Effector CD4-positive, alpha-beta T cell (primary cell): ENCODE data around the gene SLC17A9.

Experiments
- DNase-seq: peaks from one replicate; pipeline ENCODE4 v3.0.0-alpha.2; 2020

SLC17A9 gene

DNA sequence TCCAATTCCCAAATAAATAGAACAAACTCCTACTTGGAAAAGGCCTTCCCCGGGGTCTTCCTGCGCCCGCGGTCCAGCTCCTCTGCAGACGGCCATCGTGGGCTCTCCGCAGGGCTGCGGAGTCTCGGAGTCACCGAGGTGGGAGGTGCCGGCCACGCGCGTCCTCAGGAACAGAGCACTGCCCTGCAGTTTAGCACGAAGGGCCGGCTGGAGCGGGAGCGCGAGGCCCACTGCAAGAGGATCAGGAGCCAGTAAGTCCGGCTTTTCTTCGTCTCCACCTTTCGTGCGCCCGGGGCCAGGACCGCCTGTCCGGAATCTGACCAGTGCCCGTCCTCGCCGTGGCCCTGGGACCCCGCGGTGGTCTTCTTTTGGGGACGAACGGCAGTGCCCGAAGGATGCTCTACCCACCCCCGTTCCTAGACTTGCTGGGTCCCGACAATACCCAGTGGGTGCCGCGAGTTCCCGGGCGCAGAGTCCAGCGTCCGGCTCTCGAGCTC lies 52.9 kb downstream of the SLC17A9 start:
- DNase-seq = no peak

- no peak for DNase-seq
Observed at GRCh38 chr20:63005862-63006539, 53.5 kb downstream of the SLC17A9 start.

- no peak for DNase-seq
Observed at GRCh38 chr20:63006540-63007359, 54.2 kb downstream of the SLC17A9 start, which contains the start of gene BHLHE23. Gene BHLHE23, minus strand, starts transcription at chr20:63006964. Its CDS starts 190 bp downstream, at chr20:63006774.

DNA sequence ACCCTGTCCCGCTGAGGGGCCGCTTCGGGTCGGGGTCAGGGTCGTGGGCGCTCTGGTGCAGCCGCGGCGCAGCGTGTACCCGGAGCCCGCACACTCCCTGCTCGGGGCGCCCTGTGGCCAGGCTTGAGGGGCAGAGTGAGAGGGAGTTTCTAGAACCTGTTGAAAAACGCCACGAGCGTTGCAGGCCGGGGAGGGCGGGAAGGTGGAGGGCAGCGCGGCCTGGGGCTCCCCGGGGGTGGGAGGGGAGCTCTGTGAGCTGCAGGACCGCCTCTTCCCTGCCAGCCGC lies 54.8 kb downstream of the SLC17A9 start:
- no peak for DNase-seq

- DNase-seq = no peak
Observed at GRCh38 chr20:63007646-63008488, 55.4 kb downstream of the SLC17A9 start.

DNA sequence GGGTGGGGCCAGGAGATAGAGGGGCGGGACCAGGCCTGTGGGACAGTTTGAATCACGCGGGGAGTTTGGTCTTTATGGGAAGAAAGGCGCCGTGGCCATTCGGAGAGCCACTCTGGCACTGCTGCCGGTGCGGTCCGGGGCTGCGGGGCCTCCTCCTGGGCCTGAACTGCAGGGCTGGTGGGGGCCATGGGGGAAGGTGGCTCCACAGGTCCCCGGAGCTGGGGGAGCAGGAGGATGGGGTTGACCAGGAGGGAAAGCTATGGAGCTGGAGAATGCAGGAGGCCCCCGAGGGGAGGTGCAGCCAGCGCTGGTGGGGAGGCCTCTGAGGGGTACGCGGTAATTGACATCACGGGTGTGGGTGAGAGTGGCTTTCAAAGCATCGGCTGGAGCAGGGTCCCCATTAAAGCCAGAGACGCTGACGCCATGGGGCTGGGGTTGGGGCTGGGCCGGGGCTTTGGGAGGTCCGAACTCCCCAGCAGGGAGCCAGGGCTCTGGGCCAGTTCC lies 56.1 kb downstream of the SLC17A9 start:
- DNase-seq = no peak

DNA sequence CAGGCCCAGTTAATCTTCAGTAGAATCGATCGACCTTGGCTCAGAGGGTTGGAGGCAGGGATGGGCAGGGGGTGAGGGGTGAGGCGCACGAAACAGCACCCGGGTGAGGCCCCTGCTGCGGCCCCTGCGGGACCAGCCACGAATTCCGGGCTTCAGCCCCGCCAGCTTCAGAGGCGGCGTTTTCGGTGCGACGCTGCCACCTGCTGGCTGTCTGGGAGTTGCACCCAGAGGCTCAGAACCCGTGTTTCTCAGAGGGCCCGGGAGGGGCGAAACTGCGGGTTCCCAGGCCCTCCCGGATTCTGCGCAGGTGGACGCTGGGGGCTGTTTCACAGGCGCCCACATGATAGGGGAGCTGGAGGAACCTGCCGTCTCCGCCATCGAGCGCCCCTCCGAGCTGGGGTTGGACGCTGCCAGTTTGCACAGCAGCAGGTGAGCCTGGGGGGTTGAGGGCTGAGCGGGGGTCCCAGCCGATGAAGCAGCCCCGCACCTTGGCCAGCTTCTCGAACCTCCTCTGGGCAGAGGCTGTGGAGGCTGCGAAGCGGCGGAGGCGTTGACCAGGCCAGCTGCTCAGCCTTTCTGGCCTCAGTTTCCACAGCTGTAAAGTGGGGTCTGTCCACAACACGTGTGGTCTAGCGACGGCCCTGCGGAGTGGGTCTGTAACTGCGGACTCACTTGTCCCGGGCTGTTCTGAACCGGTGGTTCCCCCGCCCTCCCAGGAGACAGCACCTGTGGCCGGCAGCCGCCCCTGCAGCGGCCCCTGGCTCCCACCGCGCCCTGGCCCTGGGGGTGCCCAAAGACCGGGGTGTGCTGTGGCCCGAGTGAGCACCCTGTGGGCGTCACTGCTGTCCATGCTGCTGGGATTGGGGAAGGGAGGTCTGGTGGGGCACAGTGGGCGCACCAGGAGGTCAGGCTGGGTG lies 56.8 kb downstream of the SLC17A9 start:
- DNase-seq = peak; percentile 77

GRCh38 chr20:63009988-63010769 lies 57.7 kb downstream of the SLC17A9 start:
- peak; percentile 34 for DNase-seq

GRCh38 chr20:63011798-63012197 lies 59.3 kb downstream of the SLC17A9 start:
- DNase-seq = no peak

GRCh38 chr20:63013207-63013606 lies 60.7 kb downstream of the SLC17A9 start:
- no peak for DNase-seq

- no peak for DNase-seq
Observed at GRCh38 chr20:63014287-63014686, 61.8 kb downstream of the SLC17A9 start.

DNA sequence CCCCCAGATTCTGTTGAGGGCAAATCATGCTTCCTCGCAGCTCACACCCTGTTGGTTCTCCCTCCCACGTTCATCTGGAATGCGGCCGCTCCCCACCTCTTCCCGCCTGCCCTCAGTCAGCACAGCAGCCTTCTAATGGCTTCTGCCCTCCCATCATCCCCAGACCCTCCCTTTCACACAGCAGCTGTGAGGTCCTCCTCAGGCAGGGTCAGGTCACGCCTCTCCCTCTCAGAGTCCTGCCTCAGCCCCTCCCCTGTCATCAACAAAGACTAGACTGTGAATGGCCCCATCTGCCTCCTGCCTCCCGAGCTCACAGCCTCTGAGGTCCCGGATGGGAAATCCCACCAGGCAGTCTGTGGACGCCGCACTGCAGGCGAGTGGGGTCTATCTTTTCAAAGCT lies 62.2 kb downstream of the SLC17A9 start:
- no peak for DNase-seq

DNA sequence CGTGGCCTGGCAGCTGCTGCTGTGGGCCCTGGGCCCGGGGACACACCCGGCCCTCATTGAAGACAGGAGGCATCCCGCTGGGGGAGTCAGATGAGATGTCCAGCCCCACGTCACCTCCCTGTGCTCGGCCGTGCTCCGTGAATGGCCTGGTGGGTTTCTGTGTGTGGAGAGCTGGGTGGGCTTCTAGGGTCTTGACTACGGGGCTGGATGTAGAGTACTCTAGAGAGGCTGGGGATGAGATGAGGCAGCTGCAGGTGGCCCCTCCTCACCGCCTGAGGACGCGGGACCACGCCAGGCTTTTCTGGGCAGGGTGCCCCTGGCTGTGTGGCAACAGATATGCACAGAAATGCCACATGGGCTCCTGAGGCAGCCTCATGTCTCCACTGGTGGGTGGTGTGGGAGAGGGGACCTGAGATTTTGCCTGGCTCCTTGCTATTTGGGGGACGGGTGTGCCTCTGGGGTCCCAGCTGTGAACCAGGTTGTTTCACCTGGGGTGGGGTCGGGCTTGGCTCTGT lies 62.7 kb downstream of the SLC17A9 start:
- DNase-seq = no peak

- no peak for DNase-seq
Observed at GRCh38 chr20:63015662-63016361, 63.3 kb downstream of the SLC17A9 start.

DNA sequence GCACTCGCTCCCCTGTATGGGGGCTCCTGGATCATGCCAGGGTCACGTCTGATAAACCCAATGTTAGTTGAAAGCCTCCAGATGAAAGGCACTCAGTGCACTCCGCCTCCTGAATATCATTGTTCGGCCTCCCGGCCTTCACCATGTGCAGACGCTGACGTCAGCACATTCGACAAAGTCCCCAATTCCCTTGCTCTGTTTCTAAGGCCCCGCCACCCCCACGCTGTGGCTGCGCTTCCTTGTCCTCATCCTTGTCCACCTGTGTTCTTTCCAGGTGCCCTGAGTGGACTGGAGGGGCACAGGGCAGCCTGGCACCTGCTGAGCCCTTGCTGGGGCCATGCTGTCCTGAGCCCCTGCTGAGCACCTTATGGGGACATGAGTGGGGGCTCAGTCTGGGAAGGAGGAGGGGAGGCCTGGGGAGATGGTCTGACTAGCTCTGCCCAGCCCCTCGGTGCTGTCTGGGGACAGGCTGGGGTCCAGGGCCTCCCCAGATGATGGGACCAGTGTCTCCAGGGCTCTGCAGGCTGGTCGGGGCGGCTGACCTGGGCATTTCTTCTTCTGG lies 64.1 kb downstream of the SLC17A9 start:
- no peak for DNase-seq

DNA sequence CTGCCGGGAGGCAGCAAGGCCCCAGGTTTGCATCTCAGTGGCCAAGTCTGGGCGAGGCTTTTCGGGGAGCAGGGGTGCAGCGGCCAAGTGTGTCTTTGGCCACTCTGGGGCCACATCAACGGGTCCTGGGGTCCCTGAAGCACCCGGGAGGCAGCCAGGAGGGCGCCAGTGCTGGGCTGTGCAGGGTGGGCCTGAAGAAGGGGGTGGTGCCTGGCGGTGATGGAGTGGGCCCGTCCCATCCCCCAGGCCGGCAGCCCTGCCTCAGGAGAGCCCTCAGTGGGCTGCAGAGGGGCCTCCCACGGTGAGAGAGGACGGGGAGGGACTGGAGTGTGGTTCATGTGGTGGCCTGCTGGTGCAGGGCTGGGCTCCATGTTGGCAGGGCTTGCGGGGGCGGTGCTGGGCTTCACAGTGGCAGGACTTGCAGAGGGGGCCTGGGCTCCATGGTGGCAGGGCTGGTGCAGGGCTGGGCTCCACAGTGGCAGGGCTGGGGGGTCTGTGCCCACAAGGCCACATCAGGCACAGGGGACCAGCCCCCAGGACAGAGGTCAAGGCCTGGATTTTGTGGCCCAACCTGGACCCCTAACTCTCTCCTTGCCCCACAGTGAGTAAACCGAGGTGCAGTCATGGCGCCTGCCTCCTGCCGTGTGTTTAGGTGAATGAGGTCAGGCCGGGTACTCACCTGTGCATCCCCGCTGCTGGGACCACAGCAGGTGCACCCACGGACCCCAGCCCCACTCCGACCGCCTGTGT lies 64.7 kb downstream of the SLC17A9 start:
- DNase-seq = no peak

- no peak for DNase-seq
Observed at GRCh38 chr20:63017826-63018411, 65.4 kb downstream of the SLC17A9 start.
